RWPE1 (cell line): Measurements from ENCODE around the gene ITGB7.

Source experiments
- CTCF ChIA-PET: fragments of 350-600 bp; sonication (Branson Sonifier 250); formaldehyde crosslinking; extraction: SDS; loops from one replicate; lab custom pipeline; 2021; lab: Yijun Ruan, JAX
- POLR2A ChIA-PET: fragments of 400-600 bp; formaldehyde crosslinking; extraction: SDS; loops from one replicate; lab custom pipeline; 2020; ENCODE audit warnings: antibody characterized with exemption; ENCODE audit not compliant: low non-redundant PET; lab: Yijun Ruan, JAX
- DNase-seq: peaks from one replicate; pipeline ENCODE4 v3.0.0; 2012; ENCODE audit warnings: low spot score
- H3K27ac ChIP-seq: fragments of 450-650 bp; 2 replicates; pipeline ENCODE4 v1.5.1; 2017
- TF ChIP-seq, protein P1 (sequence below): fragments of 450-650 bp; conservative IDR thresholded peaks from 2 replicates; pipeline ENCODE4 v1.5.1; 2017; ENCODE audit warnings: low read depth, mild to moderate bottlenecking

ITGB7 gene, protein sequence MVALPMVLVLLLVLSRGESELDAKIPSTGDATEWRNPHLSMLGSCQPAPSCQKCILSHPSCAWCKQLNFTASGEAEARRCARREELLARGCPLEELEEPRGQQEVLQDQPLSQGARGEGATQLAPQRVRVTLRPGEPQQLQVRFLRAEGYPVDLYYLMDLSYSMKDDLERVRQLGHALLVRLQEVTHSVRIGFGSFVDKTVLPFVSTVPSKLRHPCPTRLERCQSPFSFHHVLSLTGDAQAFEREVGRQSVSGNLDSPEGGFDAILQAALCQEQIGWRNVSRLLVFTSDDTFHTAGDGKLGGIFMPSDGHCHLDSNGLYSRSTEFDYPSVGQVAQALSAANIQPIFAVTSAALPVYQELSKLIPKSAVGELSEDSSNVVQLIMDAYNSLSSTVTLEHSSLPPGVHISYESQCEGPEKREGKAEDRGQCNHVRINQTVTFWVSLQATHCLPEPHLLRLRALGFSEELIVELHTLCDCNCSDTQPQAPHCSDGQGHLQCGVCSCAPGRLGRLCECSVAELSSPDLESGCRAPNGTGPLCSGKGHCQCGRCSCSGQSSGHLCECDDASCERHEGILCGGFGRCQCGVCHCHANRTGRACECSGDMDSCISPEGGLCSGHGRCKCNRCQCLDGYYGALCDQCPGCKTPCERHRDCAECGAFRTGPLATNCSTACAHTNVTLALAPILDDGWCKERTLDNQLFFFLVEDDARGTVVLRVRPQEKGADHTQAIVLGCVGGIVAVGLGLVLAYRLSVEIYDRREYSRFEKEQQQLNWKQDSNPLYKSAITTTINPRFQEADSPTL

DNA sequence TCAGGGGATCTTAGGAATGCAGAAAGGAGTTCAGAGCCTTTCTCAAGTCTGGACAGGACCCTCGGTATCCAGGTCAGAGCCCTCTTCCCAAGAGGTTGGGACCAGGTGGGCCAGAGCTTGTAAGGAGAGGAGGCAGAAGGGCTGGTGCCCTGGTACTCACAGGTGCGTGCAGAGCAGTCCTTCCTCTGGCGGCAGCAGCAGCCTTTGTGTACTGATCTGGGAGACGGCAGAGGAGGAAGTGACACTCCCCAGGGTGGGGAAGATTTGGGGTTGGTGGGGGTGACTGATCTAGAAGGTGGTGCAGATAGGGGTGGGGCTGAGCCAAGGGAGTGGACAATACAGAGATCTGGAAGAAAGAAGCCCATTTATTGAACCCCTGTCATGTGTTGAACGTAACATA, at the start of gene ITGB7:
ITGB7 (minus strand) TSS at position 210 of the 400 bp plus-strand sequence. CDS start 6,808 bp downstream, outside the sequence.
- ChIA-PET CTCF (no interaction called here), POLR2A (no interaction called here)
- DNase-seq, result no peak
- no peak within 1 kb of the TSS for H3K27ac ChIP-seq
- TF ChIP-seq, protein P1, sequence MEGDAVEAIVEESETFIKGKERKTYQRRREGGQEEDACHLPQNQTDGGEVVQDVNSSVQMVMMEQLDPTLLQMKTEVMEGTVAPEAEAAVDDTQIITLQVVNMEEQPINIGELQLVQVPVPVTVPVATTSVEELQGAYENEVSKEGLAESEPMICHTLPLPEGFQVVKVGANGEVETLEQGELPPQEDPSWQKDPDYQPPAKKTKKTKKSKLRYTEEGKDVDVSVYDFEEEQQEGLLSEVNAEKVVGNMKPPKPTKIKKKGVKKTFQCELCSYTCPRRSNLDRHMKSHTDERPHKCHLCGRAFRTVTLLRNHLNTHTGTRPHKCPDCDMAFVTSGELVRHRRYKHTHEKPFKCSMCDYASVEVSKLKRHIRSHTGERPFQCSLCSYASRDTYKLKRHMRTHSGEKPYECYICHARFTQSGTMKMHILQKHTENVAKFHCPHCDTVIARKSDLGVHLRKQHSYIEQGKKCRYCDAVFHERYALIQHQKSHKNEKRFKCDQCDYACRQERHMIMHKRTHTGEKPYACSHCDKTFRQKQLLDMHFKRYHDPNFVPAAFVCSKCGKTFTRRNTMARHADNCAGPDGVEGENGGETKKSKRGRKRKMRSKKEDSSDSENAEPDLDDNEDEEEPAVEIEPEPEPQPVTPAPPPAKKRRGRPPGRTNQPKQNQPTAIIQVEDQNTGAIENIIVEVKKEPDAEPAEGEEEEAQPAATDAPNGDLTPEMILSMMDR, result no peak

DNA sequence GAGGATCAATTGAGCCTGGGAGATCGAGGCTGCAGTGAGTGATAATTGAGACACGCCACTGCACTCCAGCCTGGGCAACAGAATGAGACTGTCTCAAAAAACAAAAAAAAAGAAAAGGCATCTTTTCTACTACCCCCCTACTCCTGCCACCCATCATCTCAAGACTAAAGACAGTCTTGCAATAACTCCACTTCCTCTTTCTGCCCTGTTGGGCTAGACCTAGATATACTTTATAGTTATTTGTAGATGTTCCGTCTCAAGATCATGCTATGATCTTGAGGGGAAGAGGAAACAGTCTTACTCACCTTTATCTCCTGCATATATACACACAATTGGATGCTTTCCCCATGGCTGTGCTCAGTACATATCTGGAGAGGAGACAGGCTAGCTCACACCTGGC, 48.9 kb upstream of the ITGB7 start:
- H3K27ac ChIP-seq, result 0 out of 2 replicates have a peak overlapping the region, but pooled peaks have one; percentile 27
- no peak for DNase-seq
- TF ChIP-seq, protein P1, result no peak
- CTCF ChIA-PET, result interaction anchor here (0.6 kb wide), 1 partner anchor 487 kb away, joined by 3 read pairs; no protein-coding TSS in a partner anchor
- POLR2A ChIA-PET, result no interaction called here

DNA sequence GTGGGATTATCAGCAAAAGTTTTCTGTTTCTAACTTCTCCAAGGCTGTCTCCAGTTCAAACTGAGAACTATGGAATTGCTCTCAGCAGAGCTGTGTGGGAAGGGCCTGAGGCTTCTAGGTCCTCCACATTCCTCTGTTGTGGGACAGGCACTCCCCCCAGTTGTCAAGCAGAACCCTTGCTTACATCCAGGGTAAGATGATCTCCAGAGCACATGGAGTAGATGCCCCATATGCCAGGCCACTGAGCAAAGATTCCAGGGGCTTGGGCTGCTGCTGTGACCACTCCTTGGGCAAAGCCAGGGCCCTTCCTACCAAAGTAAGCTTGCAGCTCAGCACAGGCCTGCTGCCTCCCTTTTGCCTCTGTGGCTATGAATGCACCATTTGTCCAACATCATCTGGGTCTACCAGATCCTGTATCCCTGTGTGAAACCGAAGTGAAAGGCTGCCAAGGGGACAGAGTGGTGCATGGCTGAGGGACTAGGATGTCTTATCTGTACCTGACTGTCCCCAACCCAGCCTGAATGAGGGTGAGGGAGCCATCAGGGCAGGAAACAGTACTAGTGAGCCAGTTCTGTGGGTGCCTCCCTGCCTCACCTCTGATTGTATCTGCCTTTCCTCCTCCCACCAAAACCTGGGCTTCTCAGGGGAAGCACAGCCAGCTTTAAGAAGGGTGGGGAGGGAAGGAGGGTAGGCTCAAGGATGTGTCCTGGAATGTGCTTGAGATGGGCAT, 47.9 kb upstream of the ITGB7 start:
- H3K27ac ChIP-seq, result peak overlapping the region; percentile 27
- ChIA-PET CTCF (interaction anchor here (0.8 to 1.0 kb wide), 2 partner anchors 9 to 41 kb away, joined by 3 read pairs; no protein-coding TSS in a partner anchor), POLR2A (no interaction called here)
- DNase-seq, result no peak
- TF ChIP-seq, protein P1, result no peak

DNA sequence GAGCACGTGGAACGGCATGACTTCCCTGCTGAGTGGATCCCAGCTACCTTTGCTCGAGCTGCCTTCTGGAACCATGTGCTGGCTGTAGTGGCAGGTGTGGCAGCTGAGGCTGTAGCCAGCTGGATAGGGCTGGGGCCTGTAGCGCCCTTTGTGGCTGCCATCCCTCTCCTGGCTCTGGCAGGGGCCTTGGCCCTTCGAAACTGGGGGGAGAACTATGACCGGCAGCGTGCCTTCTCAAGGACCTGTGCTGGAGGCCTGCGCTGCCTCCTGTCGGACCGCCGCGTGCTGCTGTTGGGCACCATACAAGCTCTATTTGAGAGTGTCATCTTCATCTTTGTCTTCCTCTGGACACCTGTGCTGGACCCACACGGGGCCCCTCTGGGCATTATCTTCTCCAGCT, 46.2 kb upstream of the ITGB7 start:
- no peak for DNase-seq
- TF ChIP-seq, protein P1, result no peak
- H3K27ac ChIP-seq, result peak overlapping the region; percentile 88
- POLR2A ChIA-PET, result no interaction called here
- CTCF ChIA-PET, result no interaction called here

DNA sequence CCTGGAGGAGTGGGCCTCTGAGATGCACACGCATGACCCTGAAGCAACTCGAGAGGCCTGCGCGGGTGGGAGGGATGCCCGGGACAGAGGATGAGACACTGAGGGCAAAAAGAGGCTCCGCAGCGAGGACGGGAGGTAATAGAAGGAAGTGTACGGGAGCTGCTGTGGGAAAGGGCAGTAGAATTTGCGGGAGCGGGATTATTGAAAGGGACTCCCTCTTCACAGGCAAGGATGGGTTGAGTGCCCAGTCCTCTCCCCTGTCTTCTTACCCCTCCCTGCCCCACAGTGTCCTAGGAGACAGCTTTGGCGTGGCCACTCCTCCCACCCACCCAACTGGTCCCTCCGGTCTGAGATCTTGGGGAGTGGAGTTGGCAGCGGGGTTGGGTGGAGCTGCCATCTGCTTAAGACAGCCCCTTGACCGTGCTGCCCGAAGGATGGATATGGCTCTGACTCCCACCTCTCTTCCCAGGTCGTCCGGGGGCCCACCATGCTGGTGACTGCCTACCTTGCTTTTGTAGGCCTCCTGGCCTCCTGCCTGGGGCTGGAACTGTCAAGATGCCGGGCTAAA, 45.4 kb upstream of the ITGB7 start:
- CTCF ChIA-PET, result interaction anchor here (1.6 to 2.2 kb wide), 4 partner anchors 14 to 41 kb away, joined by 3 to 26 read pairs (median 10); partner anchors contain the start of gene ESPL1
- TF ChIP-seq, protein P1, result peak; percentile 6
- POLR2A ChIA-PET, result no interaction called here

More for the DNA sequence above, 45.4 kb upstream of the ITGB7 start:
- DNase-seq, result peak; percentile 62
- peak overlapping the region; percentile 88 for H3K27ac ChIP-seq
